ENCODE data around the gene CDKN1B. TPM values are rescaled to one million over a fixed set of nuclear protein-coding genes. Genes with fewer than 3 reads are reported as not detected.

Gene CDKN1B
- total RNA-seq, 1 donor from 2014 or later, result 49.6 TPM

GRCh38 chr12:12691549-12691948 is 25.6 kb upstream of the CDKN1B start:
- no peak overlapping the region for H3K27ac Mint-ChIP-seq
- no peaks in the 10 kb centered on the region for H3K36me3 Mint-ChIP-seq
- H3K9me3 Mint-ChIP-seq, result peaks cover 4% of the 10 kb centered on the region
- no peak overlapping the region for H3K4me3 Mint-ChIP-seq
- TF ChIP-seq CTCF (conservative IDR thresholded peaks at IDR 0.05), result no peak
- peaks cover 4% of the 10 kb centered on the region for H3K4me1 Mint-ChIP-seq (ENCODE audit: unreplicated experiment)
- DNase-seq (ENCODE audit: extremely low spot score, unreplicated experiment), result no peak
- peaks cover 4% of the 10 kb centered on the region for H3K27me3 Mint-ChIP-seq

DNA sequence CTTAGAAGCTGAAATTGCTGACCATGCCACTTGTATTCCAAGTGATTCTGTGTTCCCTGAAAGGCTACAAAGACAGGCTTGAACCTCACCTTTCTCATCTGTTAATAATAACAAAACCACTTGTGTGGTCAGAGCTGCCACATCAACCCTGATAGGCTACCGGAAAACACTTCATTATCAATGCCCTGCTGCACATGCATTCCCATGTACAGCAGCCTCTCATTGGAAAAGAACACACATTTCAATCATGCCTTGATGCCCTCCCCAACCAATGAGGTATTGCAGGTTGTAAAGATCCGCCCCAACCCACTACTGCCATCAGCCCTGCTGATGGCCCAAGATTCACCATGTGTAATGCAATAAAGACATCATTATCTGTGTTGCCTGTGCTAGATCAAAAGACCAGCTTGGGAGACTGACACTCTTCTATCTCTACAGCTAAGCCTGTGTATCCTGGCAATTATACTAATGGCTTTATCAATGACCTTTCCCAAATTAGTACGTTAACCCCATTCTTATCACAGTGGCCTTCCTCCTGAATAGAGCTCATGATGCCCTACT is 24.0 kb upstream of the CDKN1B start:
- peaks cover 4% of the 10 kb centered on the region for H3K27me3 Mint-ChIP-seq
- H3K9me3 Mint-ChIP-seq, result peaks cover 4% of the 10 kb centered on the region
- DNase-seq (ENCODE audit: extremely low spot score, unreplicated experiment), result no peak
- no peak overlapping the region for H3K27ac Mint-ChIP-seq
- H3K36me3 Mint-ChIP-seq, result no peaks in the 10 kb centered on the region
- TF ChIP-seq CTCF (conservative IDR thresholded peaks at IDR 0.05), result no peak
- no peak overlapping the region for H3K4me3 Mint-ChIP-seq
- peaks cover 8% of the 10 kb centered on the region for H3K4me1 Mint-ChIP-seq (ENCODE audit: unreplicated experiment)

- no peak for TF ChIP-seq CTCF (conservative IDR thresholded peaks at IDR 0.05)
- DNase-seq (ENCODE audit: extremely low spot score, unreplicated experiment), result peak; percentile 89
- Mint-ChIP-seq H3K9me3 (peaks cover 4% of the 10 kb centered on the region), H3K27ac (peak overlapping the region; percentile 97), H3K27me3 (peaks cover 4% of the 10 kb centered on the region), H3K36me3 (no peaks in the 10 kb centered on the region), H3K4me3 (peak overlapping the region; percentile 98), H3K4me1 (ENCODE audit: unreplicated experiment) (peaks cover 8% of the 10 kb centered on the region)
These were observed 20.4 kb upstream of the CDKN1B start for GRCh38 chr12:12696562-12697383.

GRCh38 chr12:12699345-12699744 is 17.8 kb upstream of the CDKN1B start:
- Mint-ChIP-seq H3K27me3 (no peaks in the 10 kb centered on the region), H3K4me1 (ENCODE audit: unreplicated experiment) (peaks cover 8% of the 10 kb centered on the region), H3K27ac (no peak overlapping the region), H3K4me3 (peak overlapping the region; percentile 6), H3K9me3 (peaks cover 4% of the 10 kb centered on the region), H3K36me3 (no peaks in the 10 kb centered on the region)
- DNase-seq (ENCODE audit: extremely low spot score, unreplicated experiment), result no peak
- no peak for TF ChIP-seq CTCF (conservative IDR thresholded peaks at IDR 0.05)

- H3K4me1 Mint-ChIP-seq (ENCODE audit: unreplicated experiment), result peaks cover 12% of the 10 kb centered on the region
These were observed 16.9 kb upstream of the CDKN1B start for GRCh38 chr12:12700254-12700653.

More at GRCh38 chr12:12700254-12700653, 16.9 kb upstream of the CDKN1B start:
- Mint-ChIP-seq H3K4me3 (no peak overlapping the region), H3K27me3 (peaks cover 3% of the 10 kb centered on the region), H3K9me3 (peaks cover 4% of the 10 kb centered on the region), H3K27ac (no peak overlapping the region), H3K36me3 (no peaks in the 10 kb centered on the region)
- TF ChIP-seq CTCF (conservative IDR thresholded peaks at IDR 0.05), result no peak
- no peak for DNase-seq (ENCODE audit: extremely low spot score, unreplicated experiment)

Measured in type B pancreatic cell (in vitro differentiated cells).